Measurements from ENCODE around the gene IMMP2L.
"Not testable (repeated sequence)": the region's sequence is repeated elsewhere in the genome, so short reads cannot be mapped to it uniquely, and the experiment has no call there.

Gene IMMP2L

GRCh38 chr7:110944966-110945644, 617.2 kb downstream of the IMMP2L start:
- TF ChIP-seq, protein P1, sequence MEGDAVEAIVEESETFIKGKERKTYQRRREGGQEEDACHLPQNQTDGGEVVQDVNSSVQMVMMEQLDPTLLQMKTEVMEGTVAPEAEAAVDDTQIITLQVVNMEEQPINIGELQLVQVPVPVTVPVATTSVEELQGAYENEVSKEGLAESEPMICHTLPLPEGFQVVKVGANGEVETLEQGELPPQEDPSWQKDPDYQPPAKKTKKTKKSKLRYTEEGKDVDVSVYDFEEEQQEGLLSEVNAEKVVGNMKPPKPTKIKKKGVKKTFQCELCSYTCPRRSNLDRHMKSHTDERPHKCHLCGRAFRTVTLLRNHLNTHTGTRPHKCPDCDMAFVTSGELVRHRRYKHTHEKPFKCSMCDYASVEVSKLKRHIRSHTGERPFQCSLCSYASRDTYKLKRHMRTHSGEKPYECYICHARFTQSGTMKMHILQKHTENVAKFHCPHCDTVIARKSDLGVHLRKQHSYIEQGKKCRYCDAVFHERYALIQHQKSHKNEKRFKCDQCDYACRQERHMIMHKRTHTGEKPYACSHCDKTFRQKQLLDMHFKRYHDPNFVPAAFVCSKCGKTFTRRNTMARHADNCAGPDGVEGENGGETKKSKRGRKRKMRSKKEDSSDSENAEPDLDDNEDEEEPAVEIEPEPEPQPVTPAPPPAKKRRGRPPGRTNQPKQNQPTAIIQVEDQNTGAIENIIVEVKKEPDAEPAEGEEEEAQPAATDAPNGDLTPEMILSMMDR (IDR thresholded peaks at IDR 0.05; ENCODE audit: insufficient read depth, low read depth, low read length, missing control alignments), result no peak
- H3K4me3 ChIP-seq (ENCODE audit: low read length), result no peak overlapping the region
- no peak for DNase-seq (ENCODE audit: low read depth)

DNA sequence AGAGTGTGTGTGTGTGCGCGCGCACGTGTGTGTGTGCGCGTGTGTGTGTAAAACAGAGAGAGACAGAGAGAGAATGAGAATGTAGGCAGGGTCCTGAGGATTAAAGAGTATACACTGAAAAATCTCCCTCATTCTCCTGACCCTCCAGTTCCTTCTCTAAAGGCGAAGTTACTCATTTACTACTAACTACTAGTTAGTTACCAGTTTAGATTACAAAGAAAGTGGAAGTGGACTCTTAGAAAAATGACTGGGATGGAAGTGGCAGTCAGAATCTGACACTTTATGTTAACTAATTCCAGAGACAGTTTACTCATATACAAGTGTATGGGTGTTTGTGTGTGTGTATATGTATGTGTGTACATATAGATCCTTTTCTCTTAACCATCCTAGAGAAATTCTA, 617.8 kb downstream of the IMMP2L start:
- no peak overlapping the region for H3K4me3 ChIP-seq (ENCODE audit: low read length)
- no peak for DNase-seq (ENCODE audit: low read depth)
- TF ChIP-seq, protein P1 (IDR thresholded peaks at IDR 0.05; ENCODE audit: insufficient read depth, low read depth, low read length, missing control alignments), result no peak

DNA sequence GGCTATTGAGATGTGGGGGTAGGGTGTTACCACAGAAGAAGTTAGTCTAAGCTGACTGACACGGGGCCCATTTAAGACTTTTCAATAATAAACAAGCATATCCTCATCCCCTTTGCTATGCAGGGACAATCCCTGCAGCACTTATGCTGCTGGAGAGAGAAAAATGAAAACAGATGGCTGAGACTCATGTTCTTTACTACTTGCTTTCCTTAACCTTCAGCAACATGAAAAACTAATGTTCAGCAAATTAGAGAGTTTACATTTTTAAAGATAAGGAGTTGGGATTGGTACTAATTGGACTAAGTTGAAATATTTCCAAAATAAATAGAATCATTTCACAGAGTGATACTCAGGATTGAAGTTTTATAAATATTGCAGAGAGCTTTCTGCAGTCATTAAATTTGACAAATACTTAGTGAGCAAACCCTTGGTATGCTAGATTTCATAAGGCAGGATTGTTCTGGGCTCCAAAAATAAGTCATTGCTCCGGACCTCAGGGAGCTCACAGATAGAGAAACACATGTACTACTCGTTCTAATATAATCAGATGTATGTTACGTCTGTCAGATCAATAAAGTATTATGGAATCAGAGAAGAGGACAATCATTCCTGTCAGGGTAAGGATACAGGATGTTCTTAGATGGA, 618.5 kb downstream of the IMMP2L start:
- DNase-seq (ENCODE audit: low read depth), result no peak
- H3K4me3 ChIP-seq (ENCODE audit: low read length), result no peak overlapping the region
- TF ChIP-seq, protein P1 (IDR thresholded peaks at IDR 0.05; ENCODE audit: insufficient read depth, low read depth, low read length, missing control alignments), result no peak

GRCh38 chr7:110941385-110941784, 620.9 kb downstream of the IMMP2L start:
- no peak overlapping the region for H3K4me3 ChIP-seq (ENCODE audit: low read length)
- DNase-seq (ENCODE audit: low read depth), result no peak
- TF ChIP-seq, protein P1 (IDR thresholded peaks at IDR 0.05; ENCODE audit: insufficient read depth, low read depth, low read length, missing control alignments), result no peak

GRCh38 chr7:110940756-110941155, 621.5 kb downstream of the IMMP2L start:
- no peak for DNase-seq (ENCODE audit: low read depth)
- TF ChIP-seq, protein P1 (IDR thresholded peaks at IDR 0.05; ENCODE audit: insufficient read depth, low read depth, low read length, missing control alignments), result no peak
- no peak overlapping the region for H3K4me3 ChIP-seq (ENCODE audit: low read length)

GRCh38 chr7:110938165-110938564, 624.1 kb downstream of the IMMP2L start:
- no peak for DNase-seq (ENCODE audit: low read depth)
- no peak overlapping the region for H3K4me3 ChIP-seq (ENCODE audit: low read length)
- TF ChIP-seq, protein P1 (IDR thresholded peaks at IDR 0.05; ENCODE audit: insufficient read depth, low read depth, low read length, missing control alignments), result no peak

- H3K4me3 ChIP-seq (ENCODE audit: low read length); DNase-seq (ENCODE audit: low read depth): not testable (repeated sequence)
Measured at GRCh38 chr7:110936665-110937064, 625.6 kb downstream of the IMMP2L start.
